ENCODE measurements around the gene CCDC160.
"Not testable (repeated sequence)": the region's sequence is repeated elsewhere in the genome, so short reads cannot be mapped to it uniquely, and the experiment has no call there.

CCDC160 gene

GRCh38 chrX:134236626-134237614 is at the start of gene CCDC160:
CCDC160 (plus strand) TSS chrX:134237182; CDS start chrX:134244801, 7,619 bp downstream.
- no peaks in the 10 kb centered on the region for H3K27me3 ChIP-seq (ENCODE audit: control insufficient read depth, insufficient read depth, low read length)
- H3K4me3 ChIP-seq (ENCODE audit: low read length): peak within 1 kb of the TSS; percentile 40; the same call in 1 of the 2 replicates
- no CpG with 5 or more reads among the region's 70 CpGs for WGBS (ENCODE audit: insufficient coverage, insufficient read length)
- H3K4me1 ChIP-seq (ENCODE audit: control insufficient read depth, insufficient read depth, low read length): no peaks in the 10 kb centered on the region
- no peak for DNase-seq (ENCODE audit: low read depth, low spot score)
- no peak within 1 kb of the TSS for H3K27ac ChIP-seq (ENCODE audit: low read length)
- no peaks in the 10 kb centered on the region for H3K36me3 ChIP-seq (ENCODE audit: control insufficient read depth, insufficient read depth, low read length)
- H3K9me3 ChIP-seq (ENCODE audit: control insufficient read depth, insufficient read depth, low read length): no peaks in the 10 kb centered on the region

- DNase-seq (ENCODE audit: low read depth, low spot score): no peak
- Histone ChIP-seq H3K4me3 (ENCODE audit: low read length) (no peak overlapping the region), H3K4me1 (ENCODE audit: control insufficient read depth, insufficient read depth, low read length) (no peaks in the 10 kb centered on the region), H3K36me3 (ENCODE audit: control insufficient read depth, insufficient read depth, low read length) (no peaks in the 10 kb centered on the region), H3K9me3 (ENCODE audit: control insufficient read depth, insufficient read depth, low read length) (no peaks in the 10 kb centered on the region), H3K27ac (ENCODE audit: low read length) (no peak overlapping the region), H3K27me3 (ENCODE audit: control insufficient read depth, insufficient read depth, low read length) (no peaks in the 10 kb centered on the region)
- no CpG with 5 or more reads among the region's 2 CpGs for whole genome bisulfite sequencing (ENCODE audit: insufficient coverage, insufficient read length)
Observed at GRCh38 chrX:134191281-134191680, 45.7 kb upstream of the CCDC160 start.

GRCh38 chrX:134194915-134195314 is 42.1 kb upstream of the CCDC160 start:
- H3K27me3 ChIP-seq (ENCODE audit: control insufficient read depth, insufficient read depth, low read length): no peaks in the 10 kb centered on the region
- WGBS (ENCODE audit: insufficient coverage, insufficient read length): no CpG with 5 or more reads among the region's 6 CpGs
- DNase-seq (ENCODE audit: low read depth, low spot score): no peak

GRCh38 chrX:134202561-134202960 is 34.4 kb upstream of the CCDC160 start:
- H3K9me3 ChIP-seq (ENCODE audit: control insufficient read depth, insufficient read depth, low read length): no peaks in the 10 kb centered on the region
- no CpG with 5 or more reads among the region's 1 CpG for WGBS (ENCODE audit: insufficient coverage, insufficient read length)

More at GRCh38 chrX:134194915-134195314, 42.1 kb upstream of the CCDC160 start:
- no peaks in the 10 kb centered on the region for H3K9me3 ChIP-seq (ENCODE audit: control insufficient read depth, insufficient read depth, low read length)
- no peak overlapping the region for H3K4me3 ChIP-seq (ENCODE audit: low read length)
- no peak overlapping the region for H3K27ac ChIP-seq (ENCODE audit: low read length)
- H3K4me1 ChIP-seq (ENCODE audit: control insufficient read depth, insufficient read depth, low read length): no peaks in the 10 kb centered on the region
- H3K36me3 ChIP-seq (ENCODE audit: control insufficient read depth, insufficient read depth, low read length): no peaks in the 10 kb centered on the region

GRCh38 chrX:134206221-134206620 is 30.8 kb upstream of the CCDC160 start:
- WGBS (ENCODE audit: insufficient coverage, insufficient read length): no CpG with 5 or more reads among the region's 3 CpGs
- H3K27me3 ChIP-seq (ENCODE audit: control insufficient read depth, insufficient read depth, low read length): no peaks in the 10 kb centered on the region

More at GRCh38 chrX:134202561-134202960, 34.4 kb upstream of the CCDC160 start:
- Histone ChIP-seq H3K4me3 (ENCODE audit: low read length) (no peak overlapping the region), H3K27me3 (ENCODE audit: control insufficient read depth, insufficient read depth, low read length) (no peaks in the 10 kb centered on the region), H3K27ac (ENCODE audit: low read length) (no peak overlapping the region), H3K4me1 (ENCODE audit: control insufficient read depth, insufficient read depth, low read length) (no peaks in the 10 kb centered on the region), H3K36me3 (ENCODE audit: control insufficient read depth, insufficient read depth, low read length) (no peaks in the 10 kb centered on the region)
- no peak for DNase-seq (ENCODE audit: low read depth, low spot score)

GRCh38 chrX:134210465-134210864 is 26.5 kb upstream of the CCDC160 start:
- Histone ChIP-seq H3K36me3 (ENCODE audit: control insufficient read depth, insufficient read depth, low read length) (no peaks in the 10 kb centered on the region), H3K9me3 (ENCODE audit: control insufficient read depth, insufficient read depth, low read length) (no peaks in the 10 kb centered on the region), H3K27me3 (ENCODE audit: control insufficient read depth, insufficient read depth, low read length) (no peaks in the 10 kb centered on the region), H3K27ac (ENCODE audit: low read length) (no peak overlapping the region), H3K4me3 (ENCODE audit: low read length) (no peak overlapping the region), H3K4me1 (ENCODE audit: control insufficient read depth, insufficient read depth, low read length) (no peaks in the 10 kb centered on the region)
- no peak for DNase-seq (ENCODE audit: low read depth, low spot score)

More at GRCh38 chrX:134206221-134206620, 30.8 kb upstream of the CCDC160 start:
- Histone ChIP-seq H3K9me3 (ENCODE audit: control insufficient read depth, insufficient read depth, low read length) (no peaks in the 10 kb centered on the region), H3K4me1 (ENCODE audit: control insufficient read depth, insufficient read depth, low read length) (no peaks in the 10 kb centered on the region), H3K36me3 (ENCODE audit: control insufficient read depth, insufficient read depth, low read length) (no peaks in the 10 kb centered on the region), H3K4me3 (ENCODE audit: low read length) (no peak overlapping the region), H3K27ac (ENCODE audit: low read length) (no peak overlapping the region)
- DNase-seq (ENCODE audit: low read depth, low spot score): no peak

GRCh38 chrX:134235236-134235635 is 1.7 kb upstream of the CCDC160 start:
- H3K27me3 ChIP-seq (ENCODE audit: control insufficient read depth, insufficient read depth, low read length): no peaks in the 10 kb centered on the region
- no peaks in the 10 kb centered on the region for H3K4me1 ChIP-seq (ENCODE audit: control insufficient read depth, insufficient read depth, low read length)
- no peaks in the 10 kb centered on the region for H3K36me3 ChIP-seq (ENCODE audit: control insufficient read depth, insufficient read depth, low read length)
- no peaks in the 10 kb centered on the region for H3K9me3 ChIP-seq (ENCODE audit: control insufficient read depth, insufficient read depth, low read length)
- no peak overlapping the region for H3K4me3 ChIP-seq (ENCODE audit: low read length)
- no peak for DNase-seq (ENCODE audit: low read depth, low spot score)
- no CpG with 5 or more reads among the region's 4 CpGs for WGBS (ENCODE audit: insufficient coverage, insufficient read length)
- no peak overlapping the region for H3K27ac ChIP-seq (ENCODE audit: low read length)

- not testable (repeated sequence) for H3K4me3 ChIP-seq (ENCODE audit: low read length); H3K27ac ChIP-seq (ENCODE audit: low read length); H3K9me3 ChIP-seq (ENCODE audit: control insufficient read depth, insufficient read depth, low read length); DNase-seq (ENCODE audit: low read depth, low spot score); H3K36me3 ChIP-seq (ENCODE audit: control insufficient read depth, insufficient read depth, low read length); H3K27me3 ChIP-seq (ENCODE audit: control insufficient read depth, insufficient read depth, low read length); H3K4me1 ChIP-seq (ENCODE audit: control insufficient read depth, insufficient read depth, low read length)
- no CpG with 5 or more reads among the region's 9 CpGs for WGBS (ENCODE audit: insufficient coverage, insufficient read length)
Observed at GRCh38 chrX:134238144-134238543, 1.2 kb downstream of the CCDC160 start.

GRCh38 chrX:134239016-134239415 is 2.0 kb downstream of the CCDC160 start:
- no CpG with 5 or more reads among the region's 1 CpG for WGBS (ENCODE audit: insufficient coverage, insufficient read length)
- Histone ChIP-seq H3K9me3 (ENCODE audit: control insufficient read depth, insufficient read depth, low read length) (no peaks in the 10 kb centered on the region), H3K4me3 (ENCODE audit: low read length) (no peak overlapping the region), H3K27ac (ENCODE audit: low read length) (no peak overlapping the region), H3K36me3 (ENCODE audit: control insufficient read depth, insufficient read depth, low read length) (no peaks in the 10 kb centered on the region), H3K4me1 (ENCODE audit: control insufficient read depth, insufficient read depth, low read length) (no peaks in the 10 kb centered on the region), H3K27me3 (ENCODE audit: control insufficient read depth, insufficient read depth, low read length) (no peaks in the 10 kb centered on the region)
- DNase-seq (ENCODE audit: low read depth, low spot score): no peak

- H3K27ac ChIP-seq (ENCODE audit: low read length): no peak overlapping the region
- no peak overlapping the region for H3K4me3 ChIP-seq (ENCODE audit: low read length)
- no peaks in the 10 kb centered on the region for H3K9me3 ChIP-seq (ENCODE audit: control insufficient read depth, insufficient read depth, low read length)
- DNase-seq (ENCODE audit: low read depth, low spot score): no peak
- H3K27me3 ChIP-seq (ENCODE audit: control insufficient read depth, insufficient read depth, low read length): no peaks in the 10 kb centered on the region
- no CpG with 5 or more reads among the region's 2 CpGs for WGBS (ENCODE audit: insufficient coverage, insufficient read length)
- H3K4me1 ChIP-seq (ENCODE audit: control insufficient read depth, insufficient read depth, low read length): no peaks in the 10 kb centered on the region
- H3K36me3 ChIP-seq (ENCODE audit: control insufficient read depth, insufficient read depth, low read length): no peaks in the 10 kb centered on the region
Observed at GRCh38 chrX:134240209-134240608, 3.2 kb downstream of the CCDC160 start.

All from iPS DF 6.9 (cell line).